ENCODE measurements around the gene LRP1B.

LRP1B gene

DNA sequence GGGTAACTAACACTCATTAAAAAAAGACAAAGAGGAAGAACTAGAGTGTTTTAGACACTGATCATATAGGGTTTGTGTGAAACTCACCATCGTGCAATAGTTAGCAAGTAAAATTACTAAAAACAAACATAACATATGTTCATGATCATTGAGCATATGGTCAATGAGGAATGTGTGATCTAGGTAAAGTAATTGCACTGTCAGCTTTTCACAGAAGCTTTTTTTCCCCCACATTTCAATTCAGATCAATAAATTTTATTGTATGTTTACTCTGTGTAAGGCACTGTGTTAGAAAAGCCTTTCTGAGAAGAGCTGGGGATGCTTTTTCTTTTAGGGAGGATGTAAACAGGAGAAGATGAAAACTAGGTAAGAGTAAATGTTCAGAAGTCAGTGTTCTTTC is 348.2 kb downstream of the LRP1B start:
- no peak for DNase-seq (ENCODE audit: low read depth in 2 of 2, low spot score in 1 of 2)

- no peak for DNase-seq (ENCODE audit: low read depth in 2 of 2, low spot score in 1 of 2)
Observed at GRCh38 chr2:141778315-141778835, 352.4 kb downstream of the LRP1B start.

DNA sequence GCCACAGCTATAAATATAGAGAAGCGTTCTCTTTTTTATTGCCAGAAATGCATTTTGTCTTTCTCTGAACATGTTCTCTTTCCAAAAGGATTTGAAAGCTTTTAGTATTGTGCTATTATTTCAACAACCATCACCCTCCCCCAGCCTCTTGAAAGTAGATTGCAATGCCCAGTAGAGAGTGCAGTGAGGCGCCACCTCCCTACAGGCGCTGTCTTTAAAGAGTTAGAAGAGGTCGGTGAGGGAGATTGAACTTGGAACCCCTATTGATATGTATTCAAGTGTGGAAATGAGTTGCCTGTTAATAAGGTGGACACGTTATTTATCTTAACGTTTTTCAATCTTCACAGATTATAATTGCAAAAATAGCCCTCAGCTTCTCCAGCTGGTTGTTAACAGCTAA is 360.3 kb downstream of the LRP1B start:
- DNase-seq (ENCODE audit: low read depth in 2 of 2, low spot score in 1 of 2), result no peak

- DNase-seq (ENCODE audit: low read depth in 2 of 2, low spot score in 1 of 2), result no peak
Observed at GRCh38 chr2:141767691-141768090, 363.1 kb downstream of the LRP1B start.

DNA sequence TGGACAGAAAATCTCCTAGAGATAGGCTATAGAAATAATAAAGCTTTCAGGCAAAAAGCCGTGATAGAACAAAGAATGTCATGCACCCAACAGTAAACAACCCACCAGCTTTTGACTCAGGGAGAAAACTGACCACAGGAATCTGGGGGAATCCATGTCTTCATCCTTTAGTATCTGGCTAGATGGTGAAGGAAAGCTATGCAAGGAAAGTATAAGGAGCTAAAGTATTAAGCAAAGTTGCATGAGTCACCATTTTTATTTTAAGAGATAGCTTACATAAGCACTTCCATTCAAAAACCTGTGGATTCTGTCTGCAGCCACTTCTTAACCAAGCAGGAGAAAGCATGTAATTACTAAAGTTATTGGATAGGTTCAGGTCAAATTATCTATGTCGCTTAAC is 363.8 kb downstream of the LRP1B start:
- no peak for DNase-seq (ENCODE audit: low read depth in 2 of 2, low spot score in 1 of 2)

GRCh38 chr2:141766225-141766624 is 364.6 kb downstream of the LRP1B start:
- DNase-seq (ENCODE audit: low read depth in 2 of 2, low spot score in 1 of 2), result no peak

DNA sequence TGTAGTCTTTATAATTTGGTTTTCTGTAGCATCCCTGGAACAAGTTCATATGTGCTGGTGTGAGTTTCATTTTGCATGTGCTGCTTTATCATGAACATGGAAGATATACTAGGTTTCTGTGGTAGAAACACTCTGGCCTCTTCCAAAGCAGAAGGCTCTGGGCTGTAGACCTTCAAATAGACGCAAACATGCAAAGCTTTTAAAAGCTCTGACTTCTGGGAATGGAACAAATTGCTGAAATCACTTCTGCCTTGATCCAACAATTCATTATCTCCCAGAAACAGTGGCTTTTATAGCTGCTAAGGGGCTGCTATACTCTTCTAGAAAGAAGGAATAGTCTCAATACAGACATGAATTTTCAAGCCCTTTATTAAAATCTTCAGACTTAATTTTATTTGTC is 382.2 kb downstream of the LRP1B start:
- no peak for DNase-seq (ENCODE audit: low read depth in 2 of 2, low spot score in 1 of 2)

- no peak for DNase-seq (ENCODE audit: low read depth in 2 of 2, low spot score in 1 of 2)
Observed at GRCh38 chr2:141741652-141742051, 389.2 kb downstream of the LRP1B start.

- no peak for DNase-seq (ENCODE audit: low read depth in 2 of 2, low spot score in 1 of 2)
Observed at GRCh38 chr2:141737492-141738255, 393.1 kb downstream of the LRP1B start.

DNA sequence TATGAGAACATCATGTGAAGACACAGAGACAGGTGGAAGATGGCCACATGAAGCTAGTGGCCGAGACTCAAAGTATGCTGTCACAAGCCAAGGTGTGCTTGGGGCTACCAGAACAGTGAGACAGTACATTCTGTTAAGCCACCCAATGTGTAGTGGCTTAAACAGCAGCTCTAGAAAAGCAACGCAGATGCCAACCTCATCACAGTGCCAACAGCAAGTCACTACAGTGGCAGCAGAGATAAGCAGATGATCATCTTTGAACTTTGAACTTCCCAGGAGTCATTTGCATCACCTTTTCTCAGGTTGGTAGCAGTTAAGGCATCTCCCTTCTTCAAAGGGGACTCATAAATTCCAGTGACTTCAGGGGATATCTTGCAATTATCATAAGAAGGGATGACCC is 394.4 kb downstream of the LRP1B start:
- DNase-seq (ENCODE audit: low read depth in 2 of 2, low spot score in 1 of 2), result no peak

DNA sequence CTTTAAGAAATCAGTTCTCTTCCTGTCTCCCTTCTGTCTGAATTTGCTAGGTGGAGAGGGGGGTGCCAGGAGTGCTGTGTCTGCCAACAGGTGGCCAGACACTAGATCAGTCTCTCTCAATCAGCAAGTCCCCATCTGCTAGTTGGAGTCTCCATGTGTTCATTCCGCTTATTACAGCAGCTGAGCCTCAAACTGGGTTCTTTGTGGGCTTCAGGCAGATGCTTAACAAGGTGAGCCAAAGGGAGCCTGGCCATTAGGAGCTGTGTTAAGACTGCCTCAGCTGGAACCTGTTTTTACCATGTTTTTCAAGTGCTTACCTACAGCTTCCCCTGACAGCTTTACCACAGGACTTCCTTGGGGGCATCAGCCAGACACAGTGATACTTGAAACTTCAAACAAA is 401.9 kb downstream of the LRP1B start:
- DNase-seq (ENCODE audit: low read depth in 2 of 2, low spot score in 1 of 2), result no peak

GRCh38 chr2:141728142-141728541 is 402.7 kb downstream of the LRP1B start:
- DNase-seq (ENCODE audit: low read depth in 2 of 2, low spot score in 1 of 2), result no peak

- DNase-seq (ENCODE audit: low read depth in 2 of 2, low spot score in 1 of 2), result no peak
Observed at GRCh38 chr2:141724426-141724825, 406.4 kb downstream of the LRP1B start.

GRCh38 chr2:141723814-141724213 is 407.0 kb downstream of the LRP1B start:
- no peak for DNase-seq (ENCODE audit: low read depth in 2 of 2, low spot score in 1 of 2)

GRCh38 chr2:141720476-141720875 is 410.3 kb downstream of the LRP1B start:
- no peak for DNase-seq (ENCODE audit: low read depth in 2 of 2, low spot score in 1 of 2)

GRCh38 chr2:141714496-141714895 is 416.3 kb downstream of the LRP1B start:
- DNase-seq (ENCODE audit: low read depth in 2 of 2, low spot score in 1 of 2), result no peak

GRCh38 chr2:141711627-141712026 is 419.2 kb downstream of the LRP1B start:
- no peak for DNase-seq (ENCODE audit: low read depth in 2 of 2, low spot score in 1 of 2)

DNA sequence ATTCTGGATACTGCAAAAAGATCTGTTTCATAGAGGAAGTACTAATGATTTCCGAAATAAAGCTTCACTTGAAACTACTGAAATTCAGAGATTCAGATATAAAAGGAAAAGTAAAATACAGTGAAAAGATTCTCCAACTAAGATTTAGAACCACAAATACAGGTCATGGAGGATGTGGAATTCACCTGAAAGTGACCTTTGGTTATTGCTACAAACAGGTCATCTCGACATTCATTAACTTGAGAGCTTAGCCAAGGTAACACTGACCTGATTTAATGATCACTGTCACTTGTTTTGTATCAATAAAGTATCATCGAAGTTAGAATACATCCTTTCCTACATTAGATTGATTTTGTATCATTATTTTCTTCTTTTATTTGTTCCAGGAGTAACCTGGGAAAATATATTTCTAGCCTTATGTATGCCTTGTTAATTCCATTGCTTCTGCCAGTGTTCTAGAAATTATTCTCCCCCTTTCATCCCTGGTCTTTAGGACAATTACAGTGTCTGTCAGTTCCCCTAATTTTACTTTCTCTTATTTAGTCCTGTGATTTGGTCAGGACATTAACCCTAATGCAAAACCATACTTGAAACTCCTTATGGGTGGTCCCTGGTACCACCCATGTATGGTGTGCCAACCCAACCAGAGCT is 420.1 kb downstream of the LRP1B start:
- no peak for DNase-seq (ENCODE audit: low read depth in 2 of 2, low spot score in 1 of 2)

DNA sequence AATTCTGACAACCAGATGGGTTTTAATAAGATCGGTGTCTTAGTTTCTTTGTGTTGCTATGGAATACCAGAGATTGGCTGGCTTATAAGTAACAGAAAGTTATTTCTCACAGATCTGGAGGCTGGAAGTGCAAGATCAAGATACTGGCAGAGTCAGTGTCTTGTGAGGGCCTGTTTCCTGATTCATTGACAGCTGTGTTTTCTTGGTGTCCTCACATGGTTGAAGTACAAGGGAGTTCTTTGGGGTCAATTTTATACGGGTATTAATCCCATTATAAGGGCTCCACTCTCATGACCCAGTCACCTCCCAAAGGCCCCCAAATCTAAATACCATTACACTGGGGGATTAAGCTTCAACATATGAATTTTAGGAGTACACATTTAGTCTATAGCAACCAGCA is 421.1 kb downstream of the LRP1B start:
- DNase-seq (ENCODE audit: low read depth in 2 of 2, low spot score in 1 of 2), result no peak

- no peak for DNase-seq (ENCODE audit: low read depth in 2 of 2, low spot score in 1 of 2)
Observed at GRCh38 chr2:141707486-141707885, 423.3 kb downstream of the LRP1B start.

DNA sequence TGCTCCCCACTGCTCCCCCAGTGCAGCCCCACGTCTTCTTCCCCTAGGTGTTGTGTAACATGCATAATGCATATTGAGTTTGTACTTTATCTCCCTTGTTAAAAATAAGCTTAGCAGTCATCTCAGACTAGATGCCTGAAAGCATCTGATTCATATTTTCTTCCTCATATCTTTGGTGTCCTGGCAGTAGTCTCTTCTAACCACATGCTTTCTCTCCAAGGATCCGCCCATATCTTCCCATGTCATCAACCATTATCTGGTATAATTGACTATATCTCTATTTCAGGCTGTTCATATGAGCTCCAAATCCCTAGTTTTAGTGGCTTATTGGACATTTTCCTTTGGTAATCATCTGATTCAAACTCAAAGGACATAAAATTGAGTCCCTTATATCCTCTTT is 426.3 kb downstream of the LRP1B start:
- no peak for DNase-seq (ENCODE audit: low read depth in 2 of 2, low spot score in 1 of 2)

DNA sequence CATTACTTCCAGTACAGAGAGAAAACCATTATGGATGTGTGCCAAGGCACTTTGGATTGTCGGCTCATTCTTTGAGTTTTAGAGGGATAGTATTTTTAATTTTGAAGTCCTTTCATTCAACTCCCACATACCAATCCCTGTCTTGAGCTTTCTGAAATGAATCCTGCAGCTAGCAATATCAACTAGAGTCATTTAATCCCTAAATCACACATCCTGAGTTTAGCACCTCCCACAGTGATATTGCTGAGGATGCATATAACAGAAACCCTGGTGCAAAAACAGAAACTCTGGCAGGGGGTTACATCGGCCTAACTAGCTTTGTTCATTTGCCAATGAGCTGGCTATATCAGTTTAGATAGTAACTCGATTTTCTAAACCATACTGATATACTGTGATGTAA is 427.3 kb downstream of the LRP1B start:
- no peak for DNase-seq (ENCODE audit: low read depth in 2 of 2, low spot score in 1 of 2)

DNA sequence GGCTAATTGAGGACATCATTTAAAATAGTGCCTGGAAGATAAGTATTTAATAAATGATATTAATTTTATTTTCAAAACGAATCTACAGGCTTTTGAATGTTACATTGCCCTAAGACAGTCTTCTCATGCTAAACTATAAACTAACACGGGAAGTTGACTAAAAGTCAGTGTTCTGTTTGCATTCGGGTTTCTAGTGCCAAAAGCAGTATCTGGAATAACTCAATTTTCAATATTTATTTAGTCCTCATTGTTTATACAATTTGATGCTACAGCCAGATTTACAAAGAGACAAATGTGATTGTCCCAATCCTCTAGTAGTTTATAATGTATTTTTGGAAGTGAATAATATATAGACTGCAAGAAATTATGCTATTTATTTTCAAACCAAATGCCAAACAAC is 429.2 kb downstream of the LRP1B start:
- DNase-seq (ENCODE audit: low read depth in 2 of 2, low spot score in 1 of 2), result no peak

All from stimulated activated CD8-positive, alpha-beta memory T cell treated with anti-CD3 and anti-CD28 coated beads, Interleukin-4, amount 100 ng/mL, for 1 hour (primary cell).